ENCODE results near the gene ZNF330.

DNA sequence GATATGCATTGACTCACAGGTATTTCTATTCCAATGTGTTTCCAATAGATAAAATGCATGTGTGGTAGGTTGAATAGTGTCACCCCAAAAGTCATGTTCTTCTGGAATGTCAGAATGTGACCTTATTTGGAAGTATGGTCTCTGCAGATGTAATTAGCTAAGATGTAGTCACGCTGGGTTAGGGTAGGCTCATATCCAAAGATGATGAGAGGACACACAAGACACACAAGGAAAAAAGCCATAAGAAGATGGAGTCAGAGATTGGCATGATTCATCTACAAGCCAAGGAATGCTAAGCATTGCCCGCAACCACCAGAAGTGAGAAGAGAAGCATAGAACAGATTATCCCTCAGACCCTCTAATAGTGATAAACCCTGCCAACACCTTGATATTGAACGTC lies 17.5 kb downstream of the ZNF330 start:
- TF ChIP-seq, protein P1, sequence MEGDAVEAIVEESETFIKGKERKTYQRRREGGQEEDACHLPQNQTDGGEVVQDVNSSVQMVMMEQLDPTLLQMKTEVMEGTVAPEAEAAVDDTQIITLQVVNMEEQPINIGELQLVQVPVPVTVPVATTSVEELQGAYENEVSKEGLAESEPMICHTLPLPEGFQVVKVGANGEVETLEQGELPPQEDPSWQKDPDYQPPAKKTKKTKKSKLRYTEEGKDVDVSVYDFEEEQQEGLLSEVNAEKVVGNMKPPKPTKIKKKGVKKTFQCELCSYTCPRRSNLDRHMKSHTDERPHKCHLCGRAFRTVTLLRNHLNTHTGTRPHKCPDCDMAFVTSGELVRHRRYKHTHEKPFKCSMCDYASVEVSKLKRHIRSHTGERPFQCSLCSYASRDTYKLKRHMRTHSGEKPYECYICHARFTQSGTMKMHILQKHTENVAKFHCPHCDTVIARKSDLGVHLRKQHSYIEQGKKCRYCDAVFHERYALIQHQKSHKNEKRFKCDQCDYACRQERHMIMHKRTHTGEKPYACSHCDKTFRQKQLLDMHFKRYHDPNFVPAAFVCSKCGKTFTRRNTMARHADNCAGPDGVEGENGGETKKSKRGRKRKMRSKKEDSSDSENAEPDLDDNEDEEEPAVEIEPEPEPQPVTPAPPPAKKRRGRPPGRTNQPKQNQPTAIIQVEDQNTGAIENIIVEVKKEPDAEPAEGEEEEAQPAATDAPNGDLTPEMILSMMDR (IDR thresholded peaks at IDR 0.05) = no peak
- TF ChIP-seq POLR2A (IDR thresholded peaks at IDR 0.05) (no peak), POLR2AphosphoS5 (IDR thresholded peaks at IDR 0.05) (no peak)

Data from suprapubic skin (tissue), 4 donors.